K562 (cell line): ENCODE data around the gene AAMP. TPM values are rescaled to one million over a fixed set of nuclear protein-coding genes. Genes with fewer than 3 reads are reported as not detected.
A peak's percentile ranks its signal among the peaks of the same experiment; 100 is the strongest.

Experiments
- CCNT2 ChIP-seq: IDR thresholded peaks from 2 replicates; pipeline ENCODE4 v1.6.1; 2011; ENCODE audit warnings: borderline replicate concordance, low read depth, mild to moderate bottlenecking, moderate library complexity, mixed read lengths, low read length; ENCODE audit not compliant: insufficient read length; ENCODE audit errors: extremely low read depth
- CREB1 ChIP-seq, 2 experiments: sonication (generic) in 1 of 2; formaldehyde crosslinking in 1 of 2; IDR thresholded peaks; 2 replicates each; pipeline versions ENCODE4 v1.6.1 to v1.8.0; 2012 to 2022; ENCODE audit warnings: inconsistent platforms in 1 of 2, mild to moderate bottlenecking in 1 of 2, missing genetic modification reagents in 1 of 2, moderate library complexity in 1 of 2
- FIP1L1 ChIP-seq: fragments of 200-400 bp; formaldehyde crosslinking; IDR thresholded peaks from 2 replicates; pipeline ENCODE4 v1.6.1; 2018; ENCODE audit warnings: mild to moderate bottlenecking, low read depth, low read length; ENCODE audit not compliant: poor library complexity, severe bottlenecking
- HIVEP1 ChIP-seq: fragments of 250-450 bp; sonication (Bioruptor Pico); IDR thresholded peaks from 2 replicates; pipeline ENCODE4 v1.4.0; 2020; ENCODE audit warnings: mild to moderate bottlenecking
- HMG20A ChIP-seq: fragments of 450-650 bp; formaldehyde crosslinking; conservative IDR thresholded peaks from 2 replicates; pipeline ENCODE4 v1.4.0; 2020; ENCODE audit warnings: mild to moderate bottlenecking, mixed read lengths
- HNRNPLL ChIP-seq: fragments of 200-400 bp; formaldehyde crosslinking; IDR thresholded peaks from 2 replicates; pipeline ENCODE4 v1.6.1; 2017; ENCODE audit warnings: low read length, low read depth, mild to moderate bottlenecking; ENCODE audit not compliant: poor library complexity, severe bottlenecking
- ILK ChIP-seq: fragments of 450-650 bp; IDR thresholded peaks from 2 replicates; pipeline ENCODE4 v1.6.1; 2016; ENCODE audit warnings: missing genetic modification characterization, low read depth, mild to moderate bottlenecking, missing compliant biosample characterization, moderate library complexity, borderline replicate concordance
- MAZ ChIP-seq, 2 experiments: fragments of 450-650 bp in 1 of 2; sonication (generic) in 1 of 2; formaldehyde crosslinking; IDR thresholded peaks in 1 of 2; conservative IDR thresholded peaks in 1 of 2; 2 replicates each; pipeline versions ENCODE4 v1.4.0 to v1.5.0; 2020; ENCODE audit warnings: mild to moderate bottlenecking in 1 of 2, missing genetic modification reagents in 1 of 2
- MCM7 ChIP-seq, 2 experiments: fragments of 450-650 bp; IDR thresholded peaks; 2 replicates each; pipeline ENCODE4 v1.6.1; 2016 to 2018
- NR2C2 ChIP-seq, 2 experiments: fragments of 200-800 bp in 1 of 2; sonication (Bioruptor generic) in 1 of 2; sonication (generic) in 1 of 2; formaldehyde crosslinking in 1 of 2; IDR thresholded peaks; 2 replicates each; pipeline versions ENCODE4 v1.6.1 to v1.8.0; 2016 to 2022; ENCODE audit warnings: mild to moderate bottlenecking in 1 of 2, missing compliant biosample characterization in 1 of 2, missing genetic modification characterization in 1 of 2, missing genetic modification reagents in 1 of 2
- SPI1 ChIP-seq: IDR thresholded peaks from 2 replicates; pipeline ENCODE4 v1.6.1; 2011; ENCODE audit warnings: low read depth, low read length, control low read depth, borderline replicate concordance
- TAF9B ChIP-seq: fragments of 450-650 bp; IDR thresholded peaks from 2 replicates; pipeline ENCODE4 v1.6.1; 2018; ENCODE audit warnings: mild to moderate bottlenecking; ENCODE audit not compliant: partially characterized antibody
- ZFP30 ChIP-seq: fragments of 250-450 bp; sonication (Bioruptor Pico); IDR thresholded peaks from 2 replicates; pipeline ENCODE4 v1.8.0; 2022; ENCODE audit warnings: moderate library complexity, mild to moderate bottlenecking, inconsistent platforms, borderline replicate concordance
- ZNF165 ChIP-seq: fragments of 250-450 bp; sonication (Bioruptor Pico); IDR thresholded peaks from 2 replicates; pipeline ENCODE4 v1.4.0; 2020; ENCODE audit warnings: borderline replicate concordance
- ZNF324 ChIP-seq: fragments of 250-450 bp; sonication (Bioruptor Pico); IDR thresholded peaks from 2 replicates; pipeline ENCODE4 v1.4.0; 2020; ENCODE audit warnings: mild to moderate bottlenecking
- ZNF75A ChIP-seq: fragments of 450-650 bp; formaldehyde crosslinking; IDR thresholded peaks from 2 replicates; pipeline ENCODE4 v1.4.0; 2020; ENCODE audit warnings: mild to moderate bottlenecking
- polyA plus RNA-seq, 8 experiments: library from polyadenylated mRNA; depleted of rRNA in 4 of 8; stranded (reverse) in 5 of 8; unstranded in 3 of 8; fragments of >200 nt; fragmentation: Nextera tagmentation in 2 of 8; fragmentation: Illumina TruSeq in 1 of 8; extraction: Ambion mirVana in 2 of 8; extraction: Trizol in 1 of 8; gene quantifications; 2 replicates each; pipeline versions ENCODE4 v1.2.1 to v1.2.3, GENCODE V29; 2011 to 2014; ENCODE audit warnings: inconsistent platforms in 1 of 8, missing spikeins in 1 of 8
- total RNA-seq, 7 experiments: library from RNA; depleted of rRNA in 6 of 7; stranded (reverse); fragments of >200 nt in 6 of 7; fragmentation: Illumina TruSeq in 2 of 7; extraction: Trizol in 2 of 7; gene quantifications; 2 replicates each; pipeline versions ENCODE4 v1.2.1 to v1.2.3, GENCODE V29; 2011 to 2021; ENCODE audit warnings: low replicate concordance in 1 of 7
- TF ChIP-seq, protein P1 (sequence below), 2 experiments: fragments of 450-650 bp; IDR thresholded peaks; 2 replicates each; pipeline ENCODE4 v1.6.1; 2016
- TF ChIP-seq, protein P2 (sequence below), 2 experiments: fragments of 450-650 bp; conservative IDR thresholded peaks; 2 replicates each; pipeline ENCODE4 v1.6.1; 2017; ENCODE audit warnings: mild to moderate bottlenecking in 2 of 2, moderate library complexity in 2 of 2
- TF ChIP-seq, protein P3 (sequence below), 2 experiments: fragments of 450-650 bp; IDR thresholded peaks; 2 replicates each; pipeline ENCODE4 v1.6.1; 2018; ENCODE audit warnings: mild to moderate bottlenecking in 2 of 2, low read depth in 1 of 2; ENCODE audit not compliant: partially characterized antibody in 2 of 2

AAMP gene
- total and polyA plus RNA-seq, 9 of the 15 experiments (the other 6 are each of a cell fraction or from before 2014, with no cell fraction given): 5.7 to 197 (median 94.1) TPM

DNA sequence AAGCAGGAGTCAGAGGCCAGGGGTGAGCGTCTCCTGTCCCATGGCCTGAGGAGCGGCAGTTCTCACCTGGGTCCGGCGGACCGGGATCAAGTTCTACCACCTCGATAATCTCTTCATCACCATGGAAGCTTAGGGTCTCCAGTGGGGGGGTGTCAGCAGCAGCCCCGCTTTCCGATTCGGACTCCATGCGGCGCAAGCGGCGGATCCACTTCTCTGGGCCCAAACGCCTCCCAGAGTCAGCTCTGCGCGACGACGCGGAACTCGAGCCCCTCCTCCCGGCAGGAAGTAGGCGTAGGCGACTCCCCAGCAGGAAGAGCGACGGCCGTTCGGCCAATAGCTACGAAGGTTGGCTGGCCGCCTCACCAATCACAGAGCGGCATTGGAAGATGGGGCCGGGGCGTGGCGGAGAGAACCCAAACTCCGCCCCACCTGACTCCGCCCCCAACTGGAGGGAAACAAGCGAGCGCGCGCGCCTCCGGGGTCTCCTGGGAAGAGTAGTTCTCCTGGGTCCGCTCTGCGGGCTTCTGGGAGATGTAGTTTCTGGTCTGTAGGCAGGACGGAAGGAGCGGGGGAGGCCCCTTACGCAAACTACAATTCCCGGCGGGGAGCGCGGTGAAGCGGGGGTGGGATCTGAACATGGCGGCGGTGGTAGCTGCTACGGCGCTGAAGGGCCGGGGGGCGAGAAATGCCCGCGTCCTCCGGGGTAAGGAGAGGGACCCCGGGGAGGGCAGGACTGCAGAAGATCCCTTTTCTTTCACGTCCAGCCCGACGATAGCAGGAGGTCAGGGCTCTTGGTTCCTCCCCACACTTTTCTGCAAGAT, at the start of gene AAMP, which contains the start of gene PNKD (continued):
- TF ChIP-seq NR2C2 (CRISPR knock-in tag; IDR thresholded peaks at IDR 0.05): no peak
- TF ChIP-seq NR2C2 (tag; IDR thresholded peaks at IDR 0.05): peak; percentile 83
- no peak for TF ChIP-seq SPI1
- peak; percentile 83 for TF ChIP-seq CREB1 (IDR thresholded peaks at IDR 0.05)
- TF ChIP-seq CREB1 (CRISPR knock-in tag; IDR thresholded peaks at IDR 0.05): peak; percentile 89
- TF ChIP-seq, protein P1, sequence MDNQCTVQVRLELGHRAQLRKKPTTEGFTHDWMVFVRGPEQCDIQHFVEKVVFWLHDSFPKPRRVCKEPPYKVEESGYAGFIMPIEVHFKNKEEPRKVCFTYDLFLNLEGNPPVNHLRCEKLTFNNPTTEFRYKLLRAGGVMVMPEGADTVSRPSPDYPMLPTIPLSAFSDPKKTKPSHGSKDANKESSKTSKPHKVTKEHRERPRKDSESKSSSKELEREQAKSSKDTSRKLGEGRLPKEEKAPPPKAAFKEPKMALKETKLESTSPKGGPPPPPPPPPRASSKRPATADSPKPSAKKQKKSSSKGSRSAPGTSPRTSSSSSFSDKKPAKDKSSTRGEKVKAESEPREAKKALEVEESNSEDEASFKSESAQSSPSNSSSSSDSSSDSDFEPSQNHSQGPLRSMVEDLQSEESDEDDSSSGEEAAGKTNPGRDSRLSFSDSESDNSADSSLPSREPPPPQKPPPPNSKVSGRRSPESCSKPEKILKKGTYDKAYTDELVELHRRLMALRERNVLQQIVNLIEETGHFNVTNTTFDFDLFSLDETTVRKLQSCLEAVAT (IDR thresholded peaks at IDR 0.05): peak in 1 of 2 experiments; percentile 84; a peak in 2 of 4 replicates
- TF ChIP-seq FIP1L1: peak; percentile 35
- TF ChIP-seq CCNT2: peak; percentile 45
- TF ChIP-seq HNRNPLL: peak; percentile 51
- no peak for TF ChIP-seq TAF9B
- TF ChIP-seq ZNF324 (CRISPR knock-in tag): no peak
- TF ChIP-seq ZNF75A (CRISPR knock-in tag): no peak
- TF ChIP-seq, protein P2, sequence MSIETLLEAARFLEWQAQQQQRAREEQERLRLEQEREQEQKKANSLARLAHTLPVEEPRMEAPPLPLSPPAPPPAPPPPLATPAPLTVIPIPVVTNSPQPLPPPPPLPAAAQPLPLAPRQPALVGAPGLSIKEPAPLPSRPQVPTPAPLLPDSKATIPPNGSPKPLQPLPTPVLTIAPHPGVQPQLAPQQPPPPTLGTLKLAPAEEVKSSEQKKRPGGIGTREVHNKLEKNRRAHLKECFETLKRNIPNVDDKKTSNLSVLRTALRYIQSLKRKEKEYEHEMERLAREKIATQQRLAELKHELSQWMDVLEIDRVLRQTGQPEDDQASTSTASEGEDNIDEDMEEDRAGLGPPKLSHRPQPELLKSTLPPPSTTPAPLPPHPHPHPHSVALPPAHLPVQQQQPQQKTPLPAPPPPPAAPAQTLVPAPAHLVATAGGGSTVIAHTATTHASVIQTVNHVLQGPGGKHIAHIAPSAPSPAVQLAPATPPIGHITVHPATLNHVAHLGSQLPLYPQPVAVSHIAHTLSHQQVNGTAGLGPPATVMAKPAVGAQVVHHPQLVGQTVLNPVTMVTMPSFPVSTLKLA (conservative IDR thresholded peaks at IDR 0.05): peak; percentile 92 to 95
- TF ChIP-seq HMG20A: no peak
- TF ChIP-seq HIVEP1: no peak
- no peak for TF ChIP-seq ZFP30 (CRISPR knock-in tag)
- TF ChIP-seq ILK (tag): no peak
- no peak for TF ChIP-seq ZNF165 (CRISPR knock-in tag)
- peak in 1 of 2 experiments; percentile 83; a peak in 2 of 4 replicates for TF ChIP-seq MAZ (CRISPR knock-in tag; conservative IDR thresholded peaks at IDR 0.05 in 1 of 2, IDR thresholded peaks at IDR 0.05 in 1 of 2)
- TF ChIP-seq MCM7 (IDR thresholded peaks at IDR 0.05): no peak
- TF ChIP-seq, protein P3, sequence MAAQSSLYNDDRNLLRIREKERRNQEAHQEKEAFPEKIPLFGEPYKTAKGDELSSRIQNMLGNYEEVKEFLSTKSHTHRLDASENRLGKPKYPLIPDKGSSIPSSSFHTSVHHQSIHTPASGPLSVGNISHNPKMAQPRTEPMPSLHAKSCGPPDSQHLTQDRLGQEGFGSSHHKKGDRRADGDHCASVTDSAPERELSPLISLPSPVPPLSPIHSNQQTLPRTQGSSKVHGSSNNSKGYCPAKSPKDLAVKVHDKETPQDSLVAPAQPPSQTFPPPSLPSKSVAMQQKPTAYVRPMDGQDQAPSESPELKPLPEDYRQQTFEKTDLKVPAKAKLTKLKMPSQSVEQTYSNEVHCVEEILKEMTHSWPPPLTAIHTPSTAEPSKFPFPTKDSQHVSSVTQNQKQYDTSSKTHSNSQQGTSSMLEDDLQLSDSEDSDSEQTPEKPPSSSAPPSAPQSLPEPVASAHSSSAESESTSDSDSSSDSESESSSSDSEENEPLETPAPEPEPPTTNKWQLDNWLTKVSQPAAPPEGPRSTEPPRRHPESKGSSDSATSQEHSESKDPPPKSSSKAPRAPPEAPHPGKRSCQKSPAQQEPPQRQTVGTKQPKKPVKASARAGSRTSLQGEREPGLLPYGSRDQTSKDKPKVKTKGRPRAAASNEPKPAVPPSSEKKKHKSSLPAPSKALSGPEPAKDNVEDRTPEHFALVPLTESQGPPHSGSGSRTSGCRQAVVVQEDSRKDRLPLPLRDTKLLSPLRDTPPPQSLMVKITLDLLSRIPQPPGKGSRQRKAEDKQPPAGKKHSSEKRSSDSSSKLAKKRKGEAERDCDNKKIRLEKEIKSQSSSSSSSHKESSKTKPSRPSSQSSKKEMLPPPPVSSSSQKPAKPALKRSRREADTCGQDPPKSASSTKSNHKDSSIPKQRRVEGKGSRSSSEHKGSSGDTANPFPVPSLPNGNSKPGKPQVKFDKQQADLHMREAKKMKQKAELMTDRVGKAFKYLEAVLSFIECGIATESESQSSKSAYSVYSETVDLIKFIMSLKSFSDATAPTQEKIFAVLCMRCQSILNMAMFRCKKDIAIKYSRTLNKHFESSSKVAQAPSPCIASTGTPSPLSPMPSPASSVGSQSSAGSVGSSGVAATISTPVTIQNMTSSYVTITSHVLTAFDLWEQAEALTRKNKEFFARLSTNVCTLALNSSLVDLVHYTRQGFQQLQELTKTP (IDR thresholded peaks at IDR 0.05; ENCODE audit: low read depth in 1 of 2, partially characterized antibody in 2 of 2): peak in 1 of 2 experiments; percentile 98
